Testis (tissue), 3 donors: ENCODE measurements around the gene CCDC57. TPM values are rescaled to one million over a fixed set of nuclear protein-coding genes. Genes with fewer than 3 reads are reported as not detected.

Source experiments
- DNase-seq: peaks from one replicate; pipeline ENCODE4 v3.0.0-alpha.2; 2019
- H3K27ac ChIP-seq, 2 donors: fragments of 200-600 bp; sonication (generic); one replicate each; pipeline ENCODE4 v1.5.1; 2019
- H3K27me3 ChIP-seq: fragments of 200-600 bp; sonication (generic); one replicate; pipeline ENCODE4 v1.5.1; 2019
- H3K36me3 ChIP-seq: fragments of 200-600 bp; sonication (generic); one replicate; pipeline ENCODE4 v1.5.1; 2017; ENCODE audit warnings: low read depth; ENCODE audit errors: missing control alignments
- H3K4me1 ChIP-seq: fragments of 200-600 bp; sonication (generic); one replicate; pipeline ENCODE4 v1.5.1; 2019
- H3K4me3 ChIP-seq, 2 donors: fragments of 200-600 bp; sonication (generic); one replicate each; pipeline ENCODE4 v1.5.1; 2017 to 2019
- H3K9me3 ChIP-seq: fragments of 200-600 bp; sonication (generic); one replicate; pipeline ENCODE4 v1.5.1; 2017
- POLR2A ChIP-seq: fragments of 450-650 bp; IDR thresholded peaks from one replicate; pipeline ENCODE4 v1.6.1; 2017; ENCODE audit warnings: antibody characterized with exemption, mild to moderate bottlenecking, moderate library complexity
- WGBS, 2 donors: methylation state at CpG; one replicate each; pipeline ENCODE4 v1.1.5; 2018; 5-methylcytosine and 5-hydroxymethylcytosine counted together
- intact Hi-C: fragments of 100-400 bp; cut with DNase I; formaldehyde crosslinking; loops from one replicate; pipeline ENCODE4 v1.15.1; 2023; ENCODE audit warnings: low total_unique reads
- polyA plus RNA-seq: library from polyadenylated mRNA; stranded (reverse); fragments of 350-450 nt; fragmentation: Illumina TruSeq; extraction: RNeasy Lipid Tissue Mini Kit (QIAGEN cat#74804); gene quantifications from one replicate; pipeline ENCODE4 v1.2.3, GENCODE V29; 2014; ENCODE audit warnings: low read depth, low replicate concordance; ENCODE audit not compliant: insufficient read depth
- total RNA-seq, 2 donors: library from RNA; depleted of rRNA; stranded (reverse); fragments of >200 nt; gene quantifications; one replicate each; pipeline ENCODE4 v1.2.3, GENCODE V29; 2016
- TF ChIP-seq, protein P1 (sequence below), 3 experiments: fragments of 450-650 bp in 2 of 3; fragments of 200-600 bp in 1 of 3; sonication (generic) in 1 of 3; IDR thresholded peaks; one replicate each; pipeline ENCODE4 v1.5.1; 2016 to 2019; ENCODE audit warnings: antibody characterized with exemption in 3 of 3, mild to moderate bottlenecking in 2 of 3, moderate library complexity in 1 of 3

CCDC57 gene
- total and polyA plus RNA-seq, 3 donors from 2014 or later = 61.3 to 111 (median 71.8) TPM

DNA sequence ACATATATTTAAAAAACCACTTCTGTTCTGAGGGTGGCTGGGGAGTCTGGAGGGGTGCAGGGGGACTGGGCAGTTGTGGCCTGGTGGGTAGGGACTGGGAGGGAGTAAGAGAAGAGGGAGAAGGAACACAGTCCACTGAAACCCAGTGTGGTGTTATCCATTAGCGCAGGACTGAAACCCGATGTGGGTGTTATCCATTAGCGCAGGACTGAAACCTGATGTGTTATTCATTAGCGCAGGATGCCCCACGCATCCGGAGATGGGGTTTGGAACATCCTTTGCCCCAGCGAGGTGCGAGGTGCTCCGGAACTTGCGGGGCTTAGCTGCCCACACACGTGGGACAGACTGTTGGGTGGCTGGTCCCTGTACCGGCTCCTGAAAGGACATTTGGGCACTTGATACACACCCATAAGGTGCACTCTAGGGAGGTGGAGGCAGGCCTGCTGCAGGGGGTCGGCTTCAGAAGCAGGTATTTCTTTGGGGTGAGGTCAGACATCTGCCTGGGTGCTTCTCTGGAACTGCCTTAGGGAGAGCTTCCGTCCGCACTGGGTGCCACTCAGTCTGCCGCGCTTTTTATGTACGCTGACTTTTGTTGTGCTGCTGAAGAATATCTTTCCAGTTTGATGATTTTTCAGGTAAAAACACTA lies 94.4 kb downstream of the CCDC57 start:
- no peak overlapping the region for H3K4me3 ChIP-seq
- no peak overlapping the region for H3K27ac ChIP-seq

DNA sequence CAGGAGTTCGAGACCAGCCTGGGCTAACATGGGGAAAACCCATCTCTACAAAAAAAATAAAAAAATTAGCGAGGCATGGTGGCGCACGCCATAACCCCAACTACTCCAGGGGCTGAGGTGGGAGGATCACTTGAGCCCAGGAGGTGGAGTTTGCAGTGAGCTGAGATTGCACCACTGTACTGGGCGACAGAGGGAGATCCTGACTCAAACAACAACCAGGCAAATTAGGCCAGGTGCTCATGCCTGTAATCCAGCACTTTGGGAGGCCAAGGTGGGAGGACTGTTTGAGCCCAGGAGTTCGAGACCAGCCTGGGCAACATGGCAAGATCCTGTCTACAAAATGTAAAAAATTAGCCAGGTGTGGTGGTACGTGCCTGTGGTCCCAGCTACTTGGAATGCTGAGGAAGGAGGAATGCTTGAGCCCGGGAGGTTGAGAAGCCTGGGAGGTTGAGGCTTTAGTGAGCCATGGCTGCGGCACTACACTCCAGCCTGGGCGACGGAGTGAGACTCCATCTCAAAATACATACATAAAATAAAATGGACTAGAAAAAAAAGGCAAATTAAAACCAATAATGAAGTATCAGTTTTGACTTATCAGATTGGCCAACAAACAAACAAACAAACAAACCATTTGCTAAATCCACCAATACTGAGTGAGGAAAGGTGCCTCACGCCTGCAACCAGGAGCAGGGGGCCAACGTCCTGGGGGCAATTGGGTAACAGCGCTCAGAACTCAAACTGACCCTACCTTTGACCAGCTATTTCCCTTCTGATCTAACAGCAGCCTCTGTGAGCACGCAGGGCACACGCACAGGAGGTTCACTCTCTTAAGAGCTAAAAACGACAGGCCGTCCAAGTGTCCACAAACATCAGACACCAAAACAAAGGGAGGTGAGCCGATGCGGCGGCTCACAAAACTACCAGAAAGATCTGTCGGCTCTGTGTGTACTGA lies 95.2 kb downstream of the CCDC57 start:
- no peak for DNase-seq
- TF ChIP-seq, protein P1, sequence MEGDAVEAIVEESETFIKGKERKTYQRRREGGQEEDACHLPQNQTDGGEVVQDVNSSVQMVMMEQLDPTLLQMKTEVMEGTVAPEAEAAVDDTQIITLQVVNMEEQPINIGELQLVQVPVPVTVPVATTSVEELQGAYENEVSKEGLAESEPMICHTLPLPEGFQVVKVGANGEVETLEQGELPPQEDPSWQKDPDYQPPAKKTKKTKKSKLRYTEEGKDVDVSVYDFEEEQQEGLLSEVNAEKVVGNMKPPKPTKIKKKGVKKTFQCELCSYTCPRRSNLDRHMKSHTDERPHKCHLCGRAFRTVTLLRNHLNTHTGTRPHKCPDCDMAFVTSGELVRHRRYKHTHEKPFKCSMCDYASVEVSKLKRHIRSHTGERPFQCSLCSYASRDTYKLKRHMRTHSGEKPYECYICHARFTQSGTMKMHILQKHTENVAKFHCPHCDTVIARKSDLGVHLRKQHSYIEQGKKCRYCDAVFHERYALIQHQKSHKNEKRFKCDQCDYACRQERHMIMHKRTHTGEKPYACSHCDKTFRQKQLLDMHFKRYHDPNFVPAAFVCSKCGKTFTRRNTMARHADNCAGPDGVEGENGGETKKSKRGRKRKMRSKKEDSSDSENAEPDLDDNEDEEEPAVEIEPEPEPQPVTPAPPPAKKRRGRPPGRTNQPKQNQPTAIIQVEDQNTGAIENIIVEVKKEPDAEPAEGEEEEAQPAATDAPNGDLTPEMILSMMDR (IDR thresholded peaks at IDR 0.05) = no peak
- no peak for TF ChIP-seq POLR2A
- intact Hi-C loops = no loop called here
- Histone ChIP-seq H3K27ac (no peak overlapping the region), H3K36me3 (no peaks in the 10 kb centered on the region), H3K4me1 (peaks cover 3% of the 10 kb centered on the region), H3K27me3 (no peaks in the 10 kb centered on the region), H3K4me3 (no peak overlapping the region), H3K9me3 (no peaks in the 10 kb centered on the region)
- 89 to 94% methylated on average over 22 of the region's 22 CpGs for WGBS, 2 donors

More for the DNA sequence above, 94.4 kb downstream of the CCDC57 start:
- H3K27me3 ChIP-seq = no peaks in the 10 kb centered on the region
- TF ChIP-seq, protein P1 (IDR thresholded peaks at IDR 0.05) = no peak
- no peak for TF ChIP-seq POLR2A
- DNase-seq = no peak
- H3K9me3 ChIP-seq = no peaks in the 10 kb centered on the region
- no peaks in the 10 kb centered on the region for H3K36me3 ChIP-seq
- 72 to 88% methylated on average over 18 of the region's 18 CpGs for WGBS, 2 donors
- intact Hi-C loops = no loop called here
- H3K4me1 ChIP-seq = peaks cover 3% of the 10 kb centered on the region

DNA sequence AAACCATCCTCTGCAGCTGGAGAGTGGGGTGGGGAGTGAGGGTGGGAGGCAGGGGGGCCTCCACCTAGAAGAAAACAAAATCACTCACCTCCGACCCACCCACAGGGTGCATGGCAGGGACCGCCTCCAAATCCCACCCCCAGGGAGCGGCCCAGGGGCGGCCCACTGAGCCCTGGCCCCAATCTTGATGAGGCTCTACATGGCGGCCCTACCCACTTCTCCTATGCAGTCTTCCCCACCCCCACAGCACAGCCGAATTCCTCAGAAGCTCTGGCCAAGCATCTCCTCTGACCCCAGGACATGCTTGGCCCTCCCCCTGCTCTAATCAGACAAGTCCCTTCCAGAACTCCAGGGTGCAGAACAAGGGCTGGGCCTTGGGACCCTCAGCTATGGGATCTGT lies 96.4 kb downstream of the CCDC57 start:
- H3K27ac ChIP-seq = no peak overlapping the region
- H3K27me3 ChIP-seq = no peaks in the 10 kb centered on the region
- intact Hi-C loops = no loop called here
- TF ChIP-seq POLR2A = no peak
- TF ChIP-seq, protein P1 (IDR thresholded peaks at IDR 0.05) = no peak
- H3K4me3 ChIP-seq = no peak overlapping the region
- peaks cover 3% of the 10 kb centered on the region for H3K4me1 ChIP-seq
- H3K36me3 ChIP-seq = no peaks in the 10 kb centered on the region
- 75 to 81% methylated on average over 6 of the region's 6 CpGs for WGBS, 2 donors
- no peaks in the 10 kb centered on the region for H3K9me3 ChIP-seq
- no peak for DNase-seq

DNA sequence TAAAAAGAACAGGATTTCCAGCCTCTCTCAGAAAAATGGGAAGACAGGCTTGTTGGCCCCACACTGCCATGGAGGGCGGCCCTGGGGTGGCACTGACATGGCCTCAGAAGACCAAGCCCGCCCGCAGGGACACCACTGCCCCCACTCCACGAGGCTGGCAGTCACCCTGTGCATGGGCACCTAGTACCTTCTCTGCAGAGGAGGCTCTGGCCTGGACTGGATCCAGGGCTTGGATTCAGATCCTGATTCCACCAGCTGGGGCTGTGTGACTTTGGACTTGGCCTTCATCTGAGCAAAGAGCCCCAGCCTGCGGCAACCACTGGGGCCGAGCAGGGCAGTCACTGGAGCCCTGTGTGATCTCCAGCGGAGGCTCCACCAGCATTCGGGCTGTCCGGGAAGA lies 97.8 kb downstream of the CCDC57 start:
- Histone ChIP-seq H3K27me3 (no peaks in the 10 kb centered on the region), H3K9me3 (no peaks in the 10 kb centered on the region), H3K27ac (no peak overlapping the region), H3K4me1 (peaks cover 3% of the 10 kb centered on the region), H3K36me3 (no peaks in the 10 kb centered on the region), H3K4me3 (no peak overlapping the region)
- no peak for TF ChIP-seq POLR2A
- TF ChIP-seq, protein P1 (IDR thresholded peaks at IDR 0.05) = no peak
- no peak for DNase-seq
- 92 to 95% methylated on average over 6 to 9 of the region's 9 CpGs for WGBS, 2 donors
- intact Hi-C loops = no loop called here
